ENCODE data around the gene RCBTB1.
A peak's percentile ranks its signal among the peaks of the same experiment; 100 is the strongest.

DNA sequence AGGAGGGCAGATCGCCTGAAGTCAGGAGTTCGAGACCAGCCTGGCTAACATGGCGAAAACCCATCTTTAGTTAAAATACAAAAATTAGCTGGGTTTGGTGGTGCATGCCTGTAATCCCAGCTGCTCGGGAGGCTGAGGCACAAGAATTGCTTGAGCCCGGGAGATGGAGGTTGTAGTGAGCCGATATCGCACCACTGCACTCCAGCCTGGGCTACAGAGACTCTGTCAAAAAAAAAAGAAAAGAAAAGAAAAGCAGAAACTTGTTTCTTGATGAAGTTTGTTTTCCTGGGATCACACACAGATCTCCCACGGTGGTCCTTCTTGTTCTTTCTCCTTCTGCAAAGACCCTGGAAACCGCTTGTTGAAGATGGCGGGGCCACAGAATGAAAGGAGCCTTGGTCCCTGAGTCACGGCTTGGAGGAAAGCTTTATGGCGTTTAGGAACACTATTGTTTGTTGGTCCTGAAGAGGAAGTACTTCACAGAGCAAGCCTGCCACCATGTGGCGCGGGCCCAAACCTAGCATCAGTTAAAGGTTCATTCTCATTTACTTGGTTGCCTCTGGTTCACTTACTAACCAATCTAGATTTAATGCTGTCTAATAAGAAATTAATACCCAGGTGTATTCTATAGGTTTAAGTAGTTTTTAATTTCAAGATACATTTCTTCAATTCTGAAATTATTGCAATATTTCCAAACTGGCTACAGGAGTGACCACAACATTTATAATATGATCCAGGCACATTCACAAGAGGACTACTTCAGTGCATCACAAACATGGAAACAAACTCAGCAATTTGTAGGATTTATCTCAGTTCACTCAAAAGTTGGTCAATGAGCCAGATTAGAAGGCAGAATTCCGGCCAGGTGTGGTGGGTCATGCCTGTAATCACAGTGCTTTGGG is 21.6 kb upstream of the RCBTB1 start:
- no peak for TF ChIP-seq POLR2A (IDR thresholded peaks at IDR 0.05)
- TF ChIP-seq, protein P1, sequence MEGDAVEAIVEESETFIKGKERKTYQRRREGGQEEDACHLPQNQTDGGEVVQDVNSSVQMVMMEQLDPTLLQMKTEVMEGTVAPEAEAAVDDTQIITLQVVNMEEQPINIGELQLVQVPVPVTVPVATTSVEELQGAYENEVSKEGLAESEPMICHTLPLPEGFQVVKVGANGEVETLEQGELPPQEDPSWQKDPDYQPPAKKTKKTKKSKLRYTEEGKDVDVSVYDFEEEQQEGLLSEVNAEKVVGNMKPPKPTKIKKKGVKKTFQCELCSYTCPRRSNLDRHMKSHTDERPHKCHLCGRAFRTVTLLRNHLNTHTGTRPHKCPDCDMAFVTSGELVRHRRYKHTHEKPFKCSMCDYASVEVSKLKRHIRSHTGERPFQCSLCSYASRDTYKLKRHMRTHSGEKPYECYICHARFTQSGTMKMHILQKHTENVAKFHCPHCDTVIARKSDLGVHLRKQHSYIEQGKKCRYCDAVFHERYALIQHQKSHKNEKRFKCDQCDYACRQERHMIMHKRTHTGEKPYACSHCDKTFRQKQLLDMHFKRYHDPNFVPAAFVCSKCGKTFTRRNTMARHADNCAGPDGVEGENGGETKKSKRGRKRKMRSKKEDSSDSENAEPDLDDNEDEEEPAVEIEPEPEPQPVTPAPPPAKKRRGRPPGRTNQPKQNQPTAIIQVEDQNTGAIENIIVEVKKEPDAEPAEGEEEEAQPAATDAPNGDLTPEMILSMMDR (IDR thresholded peaks at IDR 0.05), result peak; percentile 69 to 83 (median 81)
- TF ChIP-seq EP300 (IDR thresholded peaks at IDR 0.05), result peak in 1 of 2 donors; percentile 46
